DOHH2 (cell line): ENCODE data around the gene SLC17A3.

Experiments
- H3F3A ChIP-seq: fragments of 200-600 bp; sonication (generic), shearing (Covaris generic); 2 replicates; pipeline ENCODE4 v1.6.0; 2016; ENCODE audit warnings: antibody characterized with exemption, mild to moderate bottlenecking; ENCODE audit not compliant: control insufficient read depth, insufficient read depth
- H3K27ac ChIP-seq: fragments of 200-600 bp; sonication (generic); 2 replicates; pipeline ENCODE4 v1.5.1; 2014; ENCODE audit warnings: low read depth, mild to moderate bottlenecking, low read length, moderate library complexity
- H3K27me3 ChIP-seq: fragments of 200-600 bp; sonication (generic); 2 replicates; pipeline ENCODE4 v1.6.1; 2014; ENCODE audit warnings: mild to moderate bottlenecking, low read length, mixed read lengths; ENCODE audit not compliant: control insufficient read depth
- H3K36me3 ChIP-seq: fragments of 200-600 bp; sonication (generic); 2 replicates; pipeline ENCODE4 v1.6.1; 2014; ENCODE audit warnings: mild to moderate bottlenecking, low read length, moderate library complexity, mixed read lengths; ENCODE audit not compliant: control insufficient read depth
- H3K4me1 ChIP-seq: fragments of 200-600 bp; sonication (generic); 2 replicates; pipeline ENCODE4 v1.6.1; 2014; ENCODE audit warnings: mild to moderate bottlenecking, low read length, mixed read lengths; ENCODE audit not compliant: control insufficient read depth
- H3K4me2 ChIP-seq: fragments of 200-600 bp; sonication (generic); 2 replicates; pipeline ENCODE4 v1.6.0; 2014; ENCODE audit warnings: mild to moderate bottlenecking, low read length, moderate library complexity
- H3K4me3 ChIP-seq: fragments of 200-600 bp; sonication (generic); 2 replicates; pipeline ENCODE4 v1.5.1; 2014; ENCODE audit warnings: mild to moderate bottlenecking, low read length, mixed read lengths
- H3K79me2 ChIP-seq: fragments of 200-600 bp; sonication (generic); 2 replicates; pipeline ENCODE4 v1.6.1; 2014; ENCODE audit warnings: mild to moderate bottlenecking, low read length, mixed read lengths; ENCODE audit not compliant: control insufficient read depth
- H3K9me2 ChIP-seq: fragments of 200-600 bp; sonication (generic); replicated peaks from 2 replicates; pipeline ENCODE4 v1.6.1; 2014; ENCODE audit warnings: mild to moderate bottlenecking, low read length, mixed read lengths; ENCODE audit not compliant: control insufficient read depth
- H3K9me3 ChIP-seq: fragments of 200-600 bp; sonication (generic); 2 replicates; pipeline ENCODE4 v1.6.1; 2014; ENCODE audit warnings: antibody characterized with exemption, low read length, mixed read lengths; ENCODE audit not compliant: control insufficient read depth, insufficient read depth
- H4K20me1 ChIP-seq: fragments of 200-600 bp; sonication (generic); 2 replicates; pipeline ENCODE4 v1.6.0; 2014; ENCODE audit warnings: low read depth, mild to moderate bottlenecking, antibody characterized with exemption, low read length, moderate library complexity; ENCODE audit not compliant: control insufficient read depth, insufficient read depth
- EZH2phosphoT487 ChIP-seq: fragments of 200-600 bp; sonication (generic); IDR thresholded peaks from 2 replicates; pipeline ENCODE4 v1.6.1; 2017; ENCODE audit warnings: borderline replicate concordance, mild to moderate bottlenecking, antibody characterized with exemption, low read length, moderate library complexity, mixed read lengths
- TF ChIP-seq, protein P1 (sequence below): fragments of 200-600 bp; sonication (generic); IDR thresholded peaks from one replicate; pipeline ENCODE4 v1.5.1; 2014; ENCODE audit warnings: antibody characterized with exemption, mild to moderate bottlenecking, low read depth, low read length; ENCODE audit not compliant: poor library complexity, severe bottlenecking

Gene SLC17A3

DNA sequence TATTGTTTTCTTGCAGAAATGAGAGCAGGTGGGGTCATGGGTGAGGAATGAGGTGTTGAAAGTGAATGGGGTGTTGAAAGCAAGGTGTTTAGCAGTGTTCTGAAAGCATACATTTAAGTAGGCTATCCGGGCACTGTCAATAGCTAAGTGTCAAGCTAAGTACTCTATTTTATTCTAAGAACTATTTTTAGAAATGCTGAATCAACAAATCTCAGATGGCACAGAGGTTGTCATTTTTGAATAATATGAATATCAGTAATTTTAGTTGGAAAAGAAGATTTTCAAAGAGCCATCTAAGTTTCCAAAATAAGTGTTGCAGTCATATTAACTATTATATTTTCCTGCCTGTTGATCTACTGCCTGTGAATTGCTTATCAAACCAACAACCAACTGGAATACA is 21.7 kb upstream of the SLC17A3 start:
- Histone ChIP-seq H4K20me1 (no peaks in the 10 kb centered on the region), H3F3A (no peaks in the 10 kb centered on the region), H3K4me3 (no peak overlapping the region), H3K4me1 (no peaks in the 10 kb centered on the region), H3K79me2 (no peaks in the 10 kb centered on the region), H3K9me2 (no peaks in the 10 kb centered on the region), H3K27ac (no peak overlapping the region), H3K4me2 (no peak overlapping the region), H3K27me3 (no peaks in the 10 kb centered on the region), H3K9me3 (no peaks in the 10 kb centered on the region), H3K36me3 (no peaks in the 10 kb centered on the region)
- TF ChIP-seq EZH2phosphoT487: no peak
- TF ChIP-seq, protein P1, sequence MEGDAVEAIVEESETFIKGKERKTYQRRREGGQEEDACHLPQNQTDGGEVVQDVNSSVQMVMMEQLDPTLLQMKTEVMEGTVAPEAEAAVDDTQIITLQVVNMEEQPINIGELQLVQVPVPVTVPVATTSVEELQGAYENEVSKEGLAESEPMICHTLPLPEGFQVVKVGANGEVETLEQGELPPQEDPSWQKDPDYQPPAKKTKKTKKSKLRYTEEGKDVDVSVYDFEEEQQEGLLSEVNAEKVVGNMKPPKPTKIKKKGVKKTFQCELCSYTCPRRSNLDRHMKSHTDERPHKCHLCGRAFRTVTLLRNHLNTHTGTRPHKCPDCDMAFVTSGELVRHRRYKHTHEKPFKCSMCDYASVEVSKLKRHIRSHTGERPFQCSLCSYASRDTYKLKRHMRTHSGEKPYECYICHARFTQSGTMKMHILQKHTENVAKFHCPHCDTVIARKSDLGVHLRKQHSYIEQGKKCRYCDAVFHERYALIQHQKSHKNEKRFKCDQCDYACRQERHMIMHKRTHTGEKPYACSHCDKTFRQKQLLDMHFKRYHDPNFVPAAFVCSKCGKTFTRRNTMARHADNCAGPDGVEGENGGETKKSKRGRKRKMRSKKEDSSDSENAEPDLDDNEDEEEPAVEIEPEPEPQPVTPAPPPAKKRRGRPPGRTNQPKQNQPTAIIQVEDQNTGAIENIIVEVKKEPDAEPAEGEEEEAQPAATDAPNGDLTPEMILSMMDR: no peak

DNA sequence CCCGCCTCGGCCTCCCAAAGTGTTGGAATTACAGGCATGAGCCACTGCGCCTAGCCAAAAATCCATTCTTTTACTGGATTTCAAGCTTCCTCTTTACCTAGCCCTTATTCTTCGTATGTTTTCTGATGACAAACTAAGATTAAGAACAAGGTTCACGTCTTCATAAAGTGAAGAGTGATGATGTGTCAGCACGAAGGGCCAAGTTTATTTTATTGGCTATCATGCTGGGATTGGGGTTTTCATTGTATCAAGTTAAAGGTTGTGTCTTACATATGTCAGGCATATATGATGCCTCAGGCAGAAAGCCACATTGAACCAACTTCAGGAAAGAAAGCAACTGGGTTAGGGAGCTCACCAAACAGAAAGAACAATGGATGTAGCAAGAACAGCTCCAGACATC is 19.7 kb upstream of the SLC17A3 start:
- TF ChIP-seq, protein P1: no peak
- no peak for TF ChIP-seq EZH2phosphoT487
- Histone ChIP-seq H3F3A (no peaks in the 10 kb centered on the region), H3K4me1 (no peaks in the 10 kb centered on the region), H3K9me3 (no peaks in the 10 kb centered on the region), H3K9me2 (no peaks in the 10 kb centered on the region), H3K36me3 (no peaks in the 10 kb centered on the region), H3K79me2 (no peaks in the 10 kb centered on the region), H3K4me3 (no peak overlapping the region), H3K27ac (no peak overlapping the region), H3K4me2 (no peak overlapping the region), H3K27me3 (no peaks in the 10 kb centered on the region), H4K20me1 (no peaks in the 10 kb centered on the region)

DNA sequence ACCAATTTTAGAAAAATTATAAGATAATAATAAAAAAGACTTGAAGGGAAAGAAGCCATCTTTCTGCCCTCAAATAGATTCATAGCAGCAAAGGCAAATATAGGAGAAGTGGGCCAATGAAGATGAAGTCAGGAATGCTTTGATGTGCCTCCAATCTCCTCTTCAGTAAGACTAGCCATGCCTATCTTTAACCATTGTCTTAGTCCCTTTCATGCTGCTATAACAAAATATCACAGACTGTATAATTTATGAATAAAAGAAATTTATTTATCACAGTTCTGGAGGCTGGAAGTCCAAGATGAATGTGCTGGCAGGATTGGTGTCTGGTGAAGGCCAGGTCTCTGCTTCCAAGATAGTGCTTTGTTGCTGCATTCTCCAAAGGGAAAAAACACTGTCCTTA is 18.8 kb upstream of the SLC17A3 start:
- Histone ChIP-seq H3K9me3 (no peaks in the 10 kb centered on the region), H3K4me1 (no peaks in the 10 kb centered on the region), H3K27me3 (no peaks in the 10 kb centered on the region), H4K20me1 (no peaks in the 10 kb centered on the region), H3K27ac (no peak overlapping the region), H3K4me2 (no peak overlapping the region), H3K79me2 (no peaks in the 10 kb centered on the region), H3K9me2 (no peaks in the 10 kb centered on the region), H3K36me3 (no peaks in the 10 kb centered on the region), H3F3A (no peaks in the 10 kb centered on the region), H3K4me3 (no peak overlapping the region)
- no peak for TF ChIP-seq EZH2phosphoT487
- TF ChIP-seq, protein P1: no peak
